H1 (cell line): ENCODE results near the gene ADAMTS15. TPM values are rescaled to one million over a fixed set of nuclear protein-coding genes. Genes with fewer than 3 reads are reported as not detected.

Source experiments
- CTBP2 ChIP-seq: IDR thresholded peaks from 2 replicates; pipeline ENCODE4 v1.7.0; 2011; ENCODE audit warnings: borderline replicate concordance, mild to moderate bottlenecking, moderate library complexity, mixed read lengths, low read length; ENCODE audit not compliant: insufficient read depth, insufficient read length
- GTF2F1 ChIP-seq: IDR thresholded peaks from 2 replicates; pipeline ENCODE4 v1.6.1; 2012; ENCODE audit warnings: low read depth, low read length, improper control_type of control experiment, borderline replicate concordance
- HDAC2 ChIP-seq, 2 experiments: fragments of 300-600 bp in 1 of 2; sonication (generic) in 1 of 2; IDR thresholded peaks; 2 replicates each; pipeline ENCODE4 v1.6.1; 2011 to 2012; ENCODE audit warnings: low read depth in 2 of 2, low read length in 2 of 2, mild to moderate bottlenecking in 2 of 2, moderate library complexity in 2 of 2, borderline replicate concordance in 1 of 2, inconsistent platforms in 1 of 2
- POLR2AphosphoS5 ChIP-seq: IDR thresholded peaks from 2 replicates; pipeline ENCODE4 v1.6.1; 2011; ENCODE audit warnings: low read depth, low read length
- RXRA ChIP-seq: IDR thresholded peaks from 2 replicates; pipeline ENCODE4 v1.6.1; 2011; ENCODE audit warnings: low read depth, mild to moderate bottlenecking, low read length, moderate library complexity; ENCODE audit not compliant: insufficient read depth
- TAF7 ChIP-seq: optimal IDR thresholded peaks from 2 replicates; pipeline ENCODE3; 2011; ENCODE audit warnings: low read depth, mild to moderate bottlenecking, inconsistent platforms, low read length, moderate library complexity, borderline replicate concordance
- polyA plus RNA-seq, 7 experiments: library from polyadenylated mRNA; depleted of rRNA in 3 of 7; stranded (reverse) in 5 of 7; unstranded in 2 of 7; fragments of >200 nt in 5 of 7; fragments of 200-250 nt in 2 of 7; gene quantifications; 1 replicate in 5 of 7; 2 replicates in 1 of 7; 4 replicates in 1 of 7; pipeline versions ENCODE4 v1.2.1 to v1.2.3, GENCODE V29; 2011 to 2013; ENCODE audit warnings: missing spikeins in 2 of 7, mixed read lengths in 2 of 7
- total RNA-seq: library from RNA; stranded (reverse); fragmentation: NEBNext Ultra II Directional; extraction: Animal tissue kit (Norgen Biotek cat#: 25700); gene quantifications from 2 replicates; pipeline ENCODE4 v1.2.1, GENCODE V29; 2021
- TF ChIP-seq, protein P1 (sequence below): IDR thresholded peaks from 2 replicates; pipeline ENCODE4 v1.6.1; 2012; ENCODE audit warnings: inconsistent platforms

ADAMTS15 gene
- total and polyA plus RNA-seq, 2 of the 8 experiments (the other 6 are each of a cell fraction or from before 2014, with no cell fraction given): 1.7 to 4.7 TPM

- no peak for TF ChIP-seq CTBP2
- TF ChIP-seq TAF7: no peak
- TF ChIP-seq, protein P1, sequence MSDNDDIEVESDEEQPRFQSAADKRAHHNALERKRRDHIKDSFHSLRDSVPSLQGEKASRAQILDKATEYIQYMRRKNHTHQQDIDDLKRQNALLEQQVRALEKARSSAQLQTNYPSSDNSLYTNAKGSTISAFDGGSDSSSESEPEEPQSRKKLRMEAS: no peak
- TF ChIP-seq HDAC2 (IDR thresholded peaks at IDR 0.05; ENCODE audit: borderline replicate concordance in 1 of 2, low read depth in 2 of 2, low read length in 2 of 2): no peak
- TF ChIP-seq RXRA: no peak
- TF ChIP-seq POLR2AphosphoS5: no peak
- no peak for TF ChIP-seq GTF2F1
These were observed 9.3 kb upstream of the ADAMTS15 start (continued) for GRCh38 chr11:130439160-130439519.
